ENCODE data around the gene CLIP1.

Gene CLIP1

DNA sequence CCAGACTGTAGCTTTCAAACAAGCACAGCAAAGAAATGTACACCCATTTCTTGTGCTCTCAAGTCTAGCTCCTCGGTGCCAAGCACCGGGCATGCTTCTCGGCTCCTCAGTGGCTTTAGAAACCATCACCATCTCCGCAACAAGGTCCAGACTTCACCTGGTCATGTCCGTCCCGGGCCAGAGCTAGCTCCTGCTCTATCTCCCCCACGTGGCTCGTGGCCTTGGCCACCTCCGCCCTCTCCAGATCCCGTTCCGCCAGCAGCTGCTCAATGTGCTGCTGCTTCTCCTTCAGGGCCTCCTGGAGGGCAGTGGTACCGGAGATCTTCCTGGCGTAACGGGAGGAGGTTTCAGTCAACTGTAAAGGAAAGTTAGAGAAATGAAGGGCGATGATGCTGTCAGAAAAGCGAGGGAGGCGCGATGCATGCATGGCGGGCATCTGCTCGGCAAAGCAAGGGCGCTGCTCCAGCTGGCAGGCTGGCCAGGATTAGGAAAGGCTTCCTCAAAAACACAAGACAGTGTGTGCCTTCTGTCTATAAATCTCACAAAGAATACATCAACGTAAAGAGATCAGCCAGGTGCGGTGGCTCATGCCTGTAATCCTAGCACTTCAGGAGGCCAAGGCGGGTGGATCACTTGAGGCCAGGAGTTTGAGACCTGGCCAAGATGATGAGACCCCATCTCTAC, 67.4 kb downstream of the CLIP1 start:
- no peak for DNase-seq

DNA sequence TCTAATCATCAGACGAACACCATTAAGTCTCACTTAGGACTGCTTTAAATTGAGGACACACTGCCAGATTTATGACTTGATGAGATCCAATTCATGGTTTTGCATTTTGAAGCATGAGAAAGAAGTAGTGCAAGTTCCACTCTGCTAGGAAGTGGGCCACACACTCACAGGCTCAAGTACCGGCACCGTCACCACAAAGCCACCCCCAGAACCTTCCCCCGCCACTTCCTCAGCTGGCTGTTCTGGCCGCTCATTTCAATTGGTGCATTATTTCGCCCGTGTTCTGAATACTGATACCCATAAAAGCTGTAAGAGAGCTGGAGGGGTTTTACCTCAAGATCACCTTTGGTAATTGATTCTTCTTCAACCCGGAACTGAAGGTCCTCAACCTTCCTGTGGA, 70.1 kb downstream of the CLIP1 start:
- DNase-seq, result no peak

DNA sequence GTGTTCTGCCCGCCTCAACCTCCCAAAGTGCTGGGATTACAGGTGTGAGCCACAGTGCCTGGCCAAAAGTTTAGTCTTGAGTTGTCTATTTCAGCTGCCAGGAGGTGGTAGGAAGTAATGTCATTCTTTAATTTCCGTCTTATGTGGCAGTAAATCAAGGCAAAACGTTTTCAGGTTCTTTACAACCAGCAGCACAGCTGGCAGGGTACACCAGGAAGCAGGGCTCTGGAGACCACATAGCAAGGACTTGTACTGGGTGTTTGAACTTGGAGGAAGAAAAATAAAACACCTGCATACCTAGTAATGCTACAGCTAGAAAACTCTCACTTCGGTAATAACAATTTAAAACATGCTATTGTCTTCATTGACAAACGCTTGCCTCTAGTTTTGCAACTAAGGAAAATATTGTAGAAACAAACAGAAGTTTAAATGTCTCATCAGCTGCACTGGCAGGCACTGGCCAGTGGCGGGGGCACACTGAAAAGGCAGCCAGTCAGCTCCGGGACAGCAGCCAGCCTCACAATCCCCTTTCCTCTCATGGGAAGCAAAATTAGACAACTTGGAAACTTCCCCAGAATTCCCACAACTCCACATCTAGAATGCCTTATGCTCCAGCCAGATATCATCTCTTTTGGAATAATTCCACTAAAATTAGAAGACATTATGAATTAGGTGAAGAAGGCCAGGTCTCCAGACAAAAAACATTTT, 72.2 kb downstream of the CLIP1 start:
- no peak for DNase-seq

DNA sequence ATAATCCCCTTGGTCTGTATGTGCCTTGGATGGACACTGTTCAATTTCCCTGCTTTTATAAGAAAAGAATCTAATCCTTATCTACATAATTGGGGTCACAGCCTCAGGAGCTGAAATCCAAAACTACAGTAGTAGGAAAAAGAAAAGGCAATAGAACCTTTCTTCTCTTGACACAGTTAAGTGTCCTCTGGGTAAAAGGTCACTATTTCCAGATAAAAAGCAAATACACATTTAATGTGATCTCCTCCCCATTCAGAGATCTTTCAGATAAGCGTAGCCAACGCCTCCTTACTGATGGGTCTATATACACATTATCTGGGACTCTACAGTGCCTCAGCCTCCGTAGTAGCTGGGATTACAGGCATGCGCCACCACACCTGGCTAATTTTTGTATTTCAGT, 73.4 kb downstream of the CLIP1 start:
- no peak for DNase-seq

DNA sequence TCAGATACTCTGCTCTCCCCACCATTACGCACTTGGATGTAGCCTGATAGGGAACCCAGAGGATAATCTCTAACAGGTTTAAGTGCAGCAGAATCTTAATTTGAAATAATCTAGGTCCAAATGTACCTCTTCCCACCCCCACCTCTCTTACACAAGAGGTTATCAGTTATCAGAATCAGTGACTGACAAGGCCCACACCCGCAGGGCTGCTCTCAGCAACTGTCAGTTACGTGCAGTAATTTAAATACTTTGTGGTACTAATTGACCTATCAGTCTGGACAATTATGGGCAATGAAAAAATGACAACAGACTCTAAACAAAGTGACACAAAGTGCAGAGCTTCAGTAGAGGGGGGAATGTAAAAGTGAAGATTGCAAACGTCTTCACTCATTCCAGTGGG, 74.0 kb downstream of the CLIP1 start:
- DNase-seq, result no peak

DNA sequence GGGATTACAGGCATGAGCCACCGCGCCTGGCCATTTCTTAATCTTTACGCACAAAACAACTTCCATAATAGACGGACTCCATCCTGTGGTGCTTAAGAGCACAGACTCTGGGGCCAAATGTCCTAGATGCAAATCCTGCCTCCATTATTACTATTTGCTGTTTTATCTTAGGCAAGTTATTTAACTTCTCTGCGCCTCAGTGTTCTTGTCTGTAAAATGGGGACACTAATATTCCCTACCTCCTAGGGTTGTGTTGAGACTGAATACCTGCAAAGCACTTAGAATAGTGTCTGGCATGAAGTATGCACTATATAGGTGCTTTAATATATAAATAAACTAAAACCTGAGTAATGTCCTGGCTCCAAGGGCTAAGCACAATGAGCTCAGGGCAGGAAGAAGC, 76.4 kb downstream of the CLIP1 start:
- DNase-seq, result no peak

DNA sequence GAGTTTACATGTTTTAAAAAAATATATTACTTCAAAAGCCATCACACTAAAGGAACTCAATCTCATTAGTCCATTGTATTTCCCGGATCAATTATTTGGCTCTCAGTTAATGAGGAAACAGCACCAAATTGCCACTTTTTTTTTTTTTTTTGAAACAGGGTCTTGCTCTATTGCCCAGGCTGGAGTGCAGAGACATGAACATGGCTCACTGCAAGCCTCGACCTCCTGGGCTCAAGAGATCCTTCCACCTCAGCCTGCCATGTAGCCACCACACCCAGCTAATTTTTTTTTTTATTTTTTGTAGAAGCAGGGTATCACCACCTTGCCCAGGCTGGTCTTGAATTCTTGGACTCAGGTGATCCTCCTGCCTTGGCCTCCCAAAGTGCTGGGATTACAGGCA, 77.4 kb downstream of the CLIP1 start:
- no peak for DNase-seq

DNA sequence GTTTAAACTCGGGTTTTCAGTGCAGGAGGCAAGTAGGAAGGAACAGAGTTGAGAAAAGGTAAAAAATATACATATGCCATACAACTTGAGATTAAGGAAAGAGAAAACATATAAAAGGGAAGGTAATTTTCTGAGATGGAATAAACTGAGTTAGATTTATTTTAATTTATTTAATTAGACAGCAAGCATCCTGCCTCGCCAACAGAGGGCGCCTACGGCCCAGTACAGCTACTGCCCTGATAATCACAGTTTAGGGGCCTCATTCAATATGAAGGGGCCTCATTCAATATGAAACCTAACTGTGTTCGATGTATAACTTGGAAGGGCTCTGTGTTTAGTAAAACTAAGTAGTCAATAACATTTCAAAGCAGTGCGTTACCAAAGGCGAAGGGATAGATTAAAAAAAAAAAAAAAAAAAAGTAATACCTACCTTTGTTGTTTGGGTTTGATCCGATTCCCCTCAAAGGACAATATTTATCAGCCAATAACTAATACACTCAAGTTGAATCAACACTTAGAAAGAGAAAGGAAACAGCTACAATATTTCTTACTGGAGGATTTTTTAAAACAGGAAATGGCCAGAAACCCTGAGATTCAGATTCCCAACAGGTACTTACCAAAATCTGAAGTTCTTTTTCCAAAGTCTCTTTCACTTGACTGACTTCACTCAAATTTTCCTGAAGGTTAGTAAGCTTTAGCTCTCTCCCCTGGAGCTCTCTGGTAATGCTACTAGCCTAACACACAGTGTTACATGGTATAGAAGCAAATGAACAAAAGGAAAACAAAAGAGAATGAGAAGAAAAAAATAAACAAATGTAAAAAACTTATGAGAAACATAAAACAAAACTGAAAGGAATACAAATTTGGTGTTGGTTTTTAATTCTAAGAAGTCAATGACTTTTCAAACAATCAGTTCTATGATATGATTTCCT, 86.2 kb downstream of the CLIP1 start:
- no peak for DNase-seq

DNA sequence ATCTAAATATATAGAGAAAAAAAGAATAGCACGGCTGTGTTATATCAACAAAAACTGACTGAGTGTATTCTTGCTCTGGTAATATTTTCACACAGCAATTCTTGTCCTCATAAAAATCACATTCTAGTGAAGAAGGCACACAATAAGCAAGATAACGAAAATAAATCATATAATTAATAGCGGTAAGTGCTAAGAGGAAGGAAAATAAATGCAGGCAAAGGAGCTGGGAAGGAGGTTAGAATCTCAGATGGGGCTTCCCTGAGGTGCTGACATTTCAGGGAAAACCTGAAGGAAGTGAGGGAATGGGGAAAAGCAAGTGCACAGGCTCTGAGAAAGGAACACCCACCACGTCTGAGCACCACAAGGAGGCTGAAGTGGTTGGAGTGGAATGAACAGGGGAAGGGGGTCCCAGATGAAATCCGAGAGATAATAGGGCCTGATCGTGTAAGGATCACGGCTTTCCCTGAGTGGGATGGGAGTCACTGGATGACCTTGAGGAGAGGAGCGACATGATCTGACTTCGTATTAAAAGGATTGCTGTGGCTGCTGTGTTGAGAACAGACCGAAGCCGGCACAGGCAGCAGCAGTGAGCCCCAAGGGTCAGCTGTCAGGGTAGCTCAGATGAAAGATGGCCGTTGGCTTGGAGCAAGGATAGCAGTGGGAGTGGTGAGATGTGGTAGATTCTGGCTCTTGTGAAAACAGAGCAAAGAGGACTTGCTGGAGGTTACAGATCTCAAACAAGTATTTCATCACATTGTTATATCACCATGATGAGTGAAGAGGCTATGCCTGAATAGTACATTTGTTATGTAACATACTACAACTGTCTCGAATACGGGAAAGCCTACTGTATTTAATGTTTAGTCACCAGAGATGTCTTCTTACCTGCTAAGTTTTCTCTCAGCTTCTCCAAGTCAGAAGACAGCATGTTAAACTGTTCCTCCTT, 89.1 kb downstream of the CLIP1 start:
- DNase-seq, result no peak

DNA sequence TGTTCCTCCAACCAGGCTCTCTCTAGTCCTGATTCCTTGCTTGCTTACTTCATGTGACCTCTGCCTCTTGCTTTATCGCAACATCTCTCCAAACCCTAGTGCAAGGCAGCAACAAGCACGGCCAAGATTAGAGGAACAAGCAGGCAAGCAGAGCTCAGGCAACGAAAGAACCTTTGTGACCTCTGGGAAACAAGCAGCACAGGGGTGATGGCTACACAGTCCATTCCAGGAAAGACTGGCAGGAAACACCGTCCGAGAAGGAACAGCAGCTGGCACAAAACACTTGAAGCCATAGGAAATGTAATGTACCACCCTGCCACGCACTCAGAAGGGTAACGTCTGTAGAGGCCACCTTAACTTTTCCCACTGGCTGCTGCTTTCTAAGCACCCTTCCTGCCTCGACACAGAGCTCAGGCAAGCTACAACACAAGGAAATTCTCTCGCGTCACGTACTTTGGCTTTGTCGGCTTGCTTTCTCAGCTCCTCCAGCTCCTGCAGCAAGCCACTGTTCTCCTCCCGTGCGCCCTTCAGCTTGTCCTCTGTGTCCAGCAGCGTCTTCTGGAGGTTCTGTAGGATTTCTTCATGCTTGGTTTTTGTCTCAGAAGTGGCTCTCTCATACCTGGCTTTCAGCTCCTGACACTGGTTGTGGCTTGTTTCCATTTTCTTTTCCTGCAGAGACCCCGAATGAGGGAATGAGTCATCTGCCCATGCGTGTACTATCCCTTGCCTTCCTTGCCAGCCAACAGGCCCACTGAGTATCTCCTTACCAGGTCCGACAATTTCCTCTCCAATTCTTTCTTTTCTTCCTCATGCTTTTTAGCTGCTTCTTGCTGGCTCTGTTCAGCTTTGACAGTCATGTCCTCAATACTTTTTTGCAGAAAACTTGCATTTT, 94.7 kb downstream of the CLIP1 start:
- DNase-seq, result no peak

DNA sequence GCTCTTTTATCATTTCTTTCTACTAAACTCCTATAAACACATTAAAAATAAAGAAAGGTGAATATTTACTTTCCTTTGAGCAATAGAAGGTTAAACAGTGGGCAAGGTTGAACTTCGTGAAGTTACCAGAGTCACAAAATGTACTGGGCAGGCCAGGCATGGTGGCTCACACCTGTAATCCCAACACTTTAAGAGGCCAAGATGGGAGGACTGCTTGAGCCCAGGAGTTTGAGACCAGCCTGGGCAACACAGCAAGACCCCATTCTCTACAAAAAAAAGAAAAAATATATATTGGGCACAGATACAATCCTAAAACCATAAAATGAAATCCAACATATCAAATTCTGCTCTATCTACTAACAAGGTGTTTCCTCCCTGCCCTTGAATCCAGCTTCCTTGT, 95.5 kb downstream of the CLIP1 start:
- DNase-seq, result no peak

DNA sequence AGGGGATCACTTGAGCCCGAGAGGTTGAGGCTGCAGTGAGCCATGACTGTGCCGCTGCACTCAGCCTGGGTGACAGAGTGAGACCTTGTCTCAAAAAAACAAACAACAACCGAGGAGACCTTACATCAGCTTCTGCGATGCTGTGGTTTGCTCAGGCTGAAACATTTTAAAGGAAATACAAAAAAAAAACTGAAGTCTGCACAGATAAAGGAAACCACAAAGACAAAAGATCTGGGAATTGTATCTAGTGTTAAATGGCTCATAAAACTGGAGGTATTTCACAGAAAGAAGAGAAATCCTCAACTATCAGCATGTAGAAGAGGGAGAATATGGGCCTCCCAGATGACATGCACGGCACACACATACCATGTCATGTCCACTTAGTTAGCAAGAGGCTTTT, 95.9 kb downstream of the CLIP1 start:
- DNase-seq, result no peak

DNA sequence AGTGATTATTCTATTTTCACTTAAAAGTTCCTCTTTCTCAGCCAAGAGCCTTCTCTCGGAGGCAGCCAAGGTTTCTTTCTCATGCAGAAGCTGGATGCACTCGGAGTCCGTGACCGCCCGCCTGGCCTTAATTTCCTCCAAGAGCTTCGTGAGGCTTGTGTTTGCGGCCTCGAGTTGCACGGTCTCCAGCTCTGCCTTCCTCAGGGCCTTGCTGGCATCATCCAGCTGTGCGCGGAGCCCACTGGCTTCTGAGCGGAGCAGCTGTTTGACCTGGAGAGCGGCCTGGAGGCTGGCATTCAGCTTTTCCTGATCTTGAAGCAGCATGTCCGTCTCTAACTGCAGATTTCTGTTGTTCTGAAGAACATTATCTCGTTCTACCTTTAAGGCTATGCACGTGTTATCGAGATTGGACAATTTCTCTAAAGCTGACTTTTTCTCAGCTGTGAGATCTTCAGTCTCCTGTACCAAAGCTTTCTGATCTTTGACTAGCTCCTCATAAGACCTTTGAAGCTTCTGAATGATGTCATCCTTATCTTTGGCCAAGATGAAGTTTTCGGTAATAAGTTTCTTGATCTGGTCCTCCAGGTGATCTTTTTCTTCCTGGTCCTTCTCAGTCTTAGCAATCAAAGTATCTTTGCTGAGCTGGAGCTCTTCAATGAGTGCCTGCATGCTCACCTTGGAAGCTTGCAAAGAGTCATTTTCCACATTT, 99.0 kb downstream of the CLIP1 start:
- no peak for DNase-seq

DNA sequence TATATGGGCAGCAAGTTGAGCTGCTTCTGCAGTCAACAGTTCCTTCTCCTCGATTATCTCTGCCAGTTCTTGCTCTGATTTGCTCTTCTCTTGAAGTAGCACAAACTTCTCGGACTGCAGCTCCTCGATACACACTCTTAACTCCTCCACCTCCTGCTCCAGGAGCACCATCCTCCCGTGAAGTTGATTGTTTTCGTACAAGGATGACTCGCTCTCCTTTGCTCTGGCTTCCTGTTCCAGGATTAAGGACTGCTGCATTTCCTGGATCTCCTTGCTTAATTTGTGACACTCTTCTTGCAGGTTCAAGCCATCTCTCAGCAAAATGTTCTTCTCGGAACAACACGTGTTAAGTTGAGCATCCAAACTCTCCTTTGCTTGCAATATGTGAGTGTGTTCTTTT, 100.0 kb downstream of the CLIP1 start:
- DNase-seq, result no peak

DNA sequence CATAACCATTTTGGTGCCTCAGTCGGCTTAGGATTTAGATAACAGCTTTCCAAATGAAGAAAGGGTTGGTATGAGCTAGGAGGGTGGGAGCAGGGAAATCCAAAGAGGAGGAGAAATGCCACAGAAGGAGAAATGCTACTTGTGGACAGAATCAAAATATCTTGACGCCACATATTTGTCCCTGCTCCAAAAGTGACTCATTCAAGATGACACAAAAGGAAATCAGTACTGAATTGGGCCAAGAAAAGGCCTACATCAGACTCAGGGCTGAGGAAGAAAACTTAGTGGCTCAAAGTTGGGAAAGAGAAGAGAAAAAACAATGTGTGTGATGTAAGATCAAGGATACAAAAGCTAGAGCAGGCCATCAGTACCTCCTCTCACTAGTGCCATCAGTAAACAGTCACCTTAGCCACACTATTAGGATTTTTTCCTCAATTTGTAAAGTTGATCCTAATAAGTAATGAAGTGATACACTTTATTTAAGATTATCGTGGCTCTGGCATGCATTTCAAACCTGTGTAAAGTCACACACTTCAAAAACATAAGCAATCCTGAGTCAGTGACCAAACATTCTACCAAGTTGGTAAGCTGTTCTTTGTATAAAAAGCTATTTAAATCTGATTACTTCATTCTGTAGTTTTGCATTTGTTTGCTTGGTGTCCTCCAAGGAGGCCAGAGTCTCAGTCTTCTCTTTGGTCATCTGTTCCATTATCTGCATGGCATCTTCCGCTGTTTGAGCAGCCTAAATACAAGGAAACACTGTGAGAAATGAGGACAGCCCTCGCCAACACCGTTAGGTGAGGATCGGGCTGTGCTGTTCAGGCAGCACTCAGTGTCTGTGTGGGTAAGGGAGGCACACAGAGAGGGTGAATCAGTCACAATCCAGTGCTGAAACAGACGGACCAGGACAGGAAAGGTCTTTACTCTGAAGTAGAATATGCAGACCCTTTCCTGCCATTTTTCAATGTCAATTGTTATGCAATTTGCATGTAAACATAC, 103.6 kb downstream of the CLIP1 start:
- no peak for DNase-seq

DNA sequence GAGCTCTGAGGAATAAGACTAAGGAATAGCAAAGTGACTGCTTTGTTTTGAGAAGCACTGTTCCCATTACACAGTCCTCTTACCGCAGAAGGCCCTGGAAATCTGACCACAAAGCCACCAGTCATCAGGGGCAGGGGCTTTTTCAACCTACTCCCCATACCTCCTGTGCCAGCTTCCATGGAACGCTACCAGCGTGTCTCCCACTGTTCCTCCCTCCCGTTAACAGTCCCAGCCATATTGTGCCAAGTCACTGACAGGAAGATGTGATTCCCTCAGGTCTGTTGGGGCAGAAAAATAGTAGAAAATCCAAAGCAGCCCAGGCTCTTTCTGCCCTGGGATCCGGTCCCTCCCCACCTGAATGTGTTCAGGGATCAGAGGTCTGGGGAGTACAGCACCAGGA, 109.5 kb downstream of the CLIP1 start:
- DNase-seq, result no peak

DNA sequence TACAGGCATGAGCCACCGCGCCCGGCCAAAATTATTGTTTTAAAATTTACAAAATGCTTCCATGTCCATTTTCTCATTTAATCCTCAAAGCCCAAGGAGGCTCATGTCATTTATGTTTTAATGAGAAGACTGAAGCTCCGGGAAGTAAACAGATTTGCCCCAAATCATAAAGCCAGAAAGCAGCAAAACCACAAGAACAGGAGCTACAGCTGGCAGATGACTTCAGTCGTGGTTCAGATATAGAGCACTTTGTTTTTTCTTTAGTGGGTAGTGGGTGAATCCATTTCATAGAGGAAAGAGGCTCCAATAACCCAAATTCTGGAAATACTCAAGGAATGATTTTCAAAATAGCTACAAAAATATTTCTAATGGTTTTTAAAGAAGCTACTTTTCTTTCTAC, 110.8 kb downstream of the CLIP1 start:
- no peak for DNase-seq

DNA sequence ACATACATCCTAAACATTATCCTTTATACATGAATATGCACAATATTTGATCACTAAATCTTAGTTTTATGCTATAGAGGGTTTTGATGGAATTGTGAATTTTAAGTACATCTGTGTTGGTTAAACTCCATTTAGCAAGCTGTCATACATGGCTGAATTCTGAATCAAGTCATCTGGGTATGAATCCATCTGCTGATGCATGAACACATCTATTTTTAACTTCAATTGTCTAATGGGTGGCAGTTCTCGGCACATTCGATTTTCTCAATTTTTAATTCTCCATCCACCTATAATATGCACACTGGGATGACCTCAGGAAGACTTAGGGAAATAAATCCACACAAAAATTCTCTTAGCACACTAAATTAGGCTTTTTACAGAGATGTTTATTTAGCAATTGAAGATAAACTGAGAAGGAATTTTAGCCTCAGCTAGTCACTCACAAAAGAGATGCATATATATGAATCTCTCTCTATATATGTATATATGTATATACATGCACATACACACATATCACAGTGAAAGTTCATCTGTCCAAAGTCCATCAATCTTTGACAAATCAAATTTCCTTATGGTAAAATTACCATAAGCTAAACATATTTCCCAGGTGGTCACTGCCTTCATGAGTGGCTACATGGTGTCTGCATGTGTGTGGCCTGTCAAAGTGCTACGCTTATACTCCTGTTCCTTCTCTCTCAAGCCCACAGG, 111.7 kb downstream of the CLIP1 start:
- DNase-seq, result no peak

DNA sequence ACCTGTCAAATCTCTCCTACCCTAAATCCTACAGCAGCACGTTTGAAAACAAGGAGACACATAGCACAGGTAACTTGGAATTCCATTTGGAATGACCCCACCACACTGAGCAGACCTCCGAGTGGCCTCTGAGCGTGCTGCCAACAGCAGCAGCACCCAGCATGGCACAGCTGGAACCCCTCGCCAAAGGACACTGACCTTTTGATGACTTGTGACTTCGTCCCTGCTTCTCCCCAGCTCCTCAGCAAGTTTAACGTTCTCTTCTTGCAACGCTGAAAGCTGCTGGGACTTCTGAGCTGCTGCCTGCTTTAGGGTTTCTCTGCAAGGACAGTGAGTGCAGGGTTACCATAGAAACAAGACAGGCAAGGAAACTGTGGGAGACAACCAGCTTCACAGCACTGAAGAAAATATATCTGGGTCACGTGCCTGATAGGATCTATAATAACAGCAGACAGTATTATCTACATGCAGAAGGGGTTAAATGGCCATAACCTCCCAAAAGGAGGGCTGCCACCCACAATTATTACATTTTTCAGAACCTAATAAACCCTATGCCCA, 112.8 kb downstream of the CLIP1 start:
- no peak for DNase-seq

Measured in NCI-H748 treated with DMSO at 0.1 percent for 48 hours (cell line).